GM21529 (cell line): ENCODE data around the gene MLKL.

Source experiments
- ATAC-seq: cut with Tn5 transposase; IDR thresholded peaks from one replicate; pipeline ENCODE4 v1.9.1; 2021; ENCODE audit not compliant: unreplicated experiment

Gene MLKL

GRCh38 chr16:74700438-74701225, at the start of gene MLKL:
MLKL (minus strand) TSS chr16:74700862; CDS start chr16:74695757, 5,105 bp downstream.
- peak; percentile 46 for ATAC-seq

GRCh38 chr16:74749291-74750055, 48.8 kb upstream of the MLKL start:
- no peak for ATAC-seq

GRCh38 chr16:74748616-74749026, 48.0 kb upstream of the MLKL start:
- ATAC-seq: no peak

- ATAC-seq: no peak
Measured at GRCh38 chr16:74747716-74748615, 47.3 kb upstream of the MLKL start.

- no peak for ATAC-seq
Measured at GRCh38 chr16:74745926-74746325, 45.3 kb upstream of the MLKL start.

GRCh38 chr16:74745109-74745615, 44.5 kb upstream of the MLKL start:
- no peak for ATAC-seq

- no peak for ATAC-seq
Measured at GRCh38 chr16:74744566-74744965, 43.9 kb upstream of the MLKL start.

GRCh38 chr16:74743668-74744299, 43.1 kb upstream of the MLKL start:
- ATAC-seq: no peak

- no peak for ATAC-seq
Measured at GRCh38 chr16:74743045-74743667, 42.5 kb upstream of the MLKL start.

GRCh38 chr16:74742051-74742481, 41.4 kb upstream of the MLKL start:
- ATAC-seq: no peak

GRCh38 chr16:74740795-74741304, 40.2 kb upstream of the MLKL start:
- no peak for ATAC-seq

- ATAC-seq: no peak
Measured at GRCh38 chr16:74739275-74739674, 38.6 kb upstream of the MLKL start.

- no peak for ATAC-seq
Measured at GRCh38 chr16:74738816-74739215, 38.2 kb upstream of the MLKL start.

- no peak for ATAC-seq
Measured at GRCh38 chr16:74738113-74738541, 37.5 kb upstream of the MLKL start.

- no peak for ATAC-seq
Measured at GRCh38 chr16:74737521-74737920, 36.9 kb upstream of the MLKL start.

- no peak for ATAC-seq
Measured at GRCh38 chr16:74736531-74737157, 36.0 kb upstream of the MLKL start.

GRCh38 chr16:74735554-74735953, 34.9 kb upstream of the MLKL start:
- ATAC-seq: no peak

- ATAC-seq: no peak
Measured at GRCh38 chr16:74735162-74735452, 34.4 kb upstream of the MLKL start.

GRCh38 chr16:74734361-74735161, 33.9 kb upstream of the MLKL start:
- ATAC-seq: no peak
